WTC11 (cell line): ENCODE results near the gene OTUB1. TPM values are rescaled to one million over a fixed set of nuclear protein-coding genes. Genes with fewer than 3 reads are reported as not detected.

Experiments
- ATAC-seq: fragments of 200-7000 bp; cut with Tn5 transposase; 2 replicates; pipeline ENCODE4 v1.10.0; 2021; ENCODE audit warnings: mild to moderate bottlenecking, moderate library complexity
- CTCF ChIA-PET: fragments of 300-600 bp; sonication (Branson Sonifier 250); formaldehyde crosslinking; loops from one replicate; lab custom pipeline; 2021; ENCODE audit warnings: antibody characterized with exemption; lab: Charles Lee
- POLR2A ChIA-PET: fragments of 350-600 bp; sonication (Branson Sonifier 250); formaldehyde crosslinking; loops from one replicate; lab custom pipeline; 2021; ENCODE audit warnings: antibody characterized with exemption; lab: Charles Lee
- DNase-seq: peaks from one replicate; pipeline ENCODE4 v3.0.0; 2021; ENCODE audit warnings: low spot score
- H3K27ac Mint-ChIP-seq: 2 replicates; pipeline ENCODE4 v1.8.0; 2021; ENCODE audit warnings: mixed read lengths
- H3K27me3 Mint-ChIP-seq: 2 replicates; pipeline ENCODE4 v1.8.0; 2021; ENCODE audit warnings: low read depth, mild to moderate bottlenecking, moderate library complexity, mixed read lengths
- H3K36me3 Mint-ChIP-seq: 2 replicates; pipeline ENCODE4 v1.8.0; 2021; ENCODE audit warnings: mixed read lengths
- H3K4me1 Mint-ChIP-seq: 2 replicates; pipeline ENCODE4 v1.8.0; 2022; ENCODE audit warnings: mixed read lengths
- H3K4me3 Mint-ChIP-seq: 2 replicates; pipeline ENCODE4 v1.8.0; 2021; ENCODE audit warnings: mild to moderate bottlenecking, moderate library complexity, mixed read lengths
- H3K9me3 Mint-ChIP-seq: 2 replicates; pipeline ENCODE4 v1.8.0; 2021; ENCODE audit warnings: mixed read lengths
- EMX1 ChIP-seq: fragments of 250-450 bp; sonication (Bioruptor Pico); IDR thresholded peaks from 2 replicates; pipeline ENCODE4 v1.8.0; 2021; ENCODE audit warnings: mild to moderate bottlenecking
- FOXP1 ChIP-seq: sonication (generic); formaldehyde crosslinking; IDR thresholded peaks from 2 replicates; pipeline ENCODE4 v1.8.0; 2022; ENCODE audit warnings: missing genetic modification reagents, mild to moderate bottlenecking, moderate library complexity, borderline replicate concordance
- GRHL2 ChIP-seq: fragments of 250-450 bp; sonication (Bioruptor Pico); IDR thresholded peaks from 2 replicates; pipeline ENCODE4 v1.8.0; 2022; ENCODE audit warnings: mild to moderate bottlenecking, moderate library complexity; ENCODE audit not compliant: insufficient replicate concordance, severe bottlenecking
- NR1H2 ChIP-seq: sonication (generic); formaldehyde crosslinking; IDR thresholded peaks from 2 replicates; pipeline ENCODE4 v1.9.0; 2021; ENCODE audit warnings: mild to moderate bottlenecking, moderate library complexity, missing genetic modification reagents
- PREB ChIP-seq: sonication (generic); formaldehyde crosslinking; IDR thresholded peaks from 2 replicates; pipeline ENCODE4 v1.8.1; 2022; ENCODE audit warnings: mild to moderate bottlenecking, missing genetic modification reagents, moderate library complexity, borderline replicate concordance
- SMAD3 ChIP-seq: sonication (generic); formaldehyde crosslinking; IDR thresholded peaks from 2 replicates; pipeline ENCODE4 v1.8.0; 2022; ENCODE audit warnings: missing genetic modification reagents, mild to moderate bottlenecking, borderline replicate concordance
- ZBTB21 ChIP-seq: sonication (generic); formaldehyde crosslinking; IDR thresholded peaks from 2 replicates; pipeline ENCODE4 v1.8.1; 2023; ENCODE audit warnings: mild to moderate bottlenecking, missing genetic modification reagents, borderline replicate concordance
- ZNF263 ChIP-seq: sonication (generic); formaldehyde crosslinking; IDR thresholded peaks from 2 replicates; pipeline ENCODE4 v1.8.1; 2022; ENCODE audit warnings: low read depth, mild to moderate bottlenecking, moderate library complexity, missing genetic modification reagents
- ZNF317 ChIP-seq: sonication (generic); formaldehyde crosslinking; IDR thresholded peaks from 2 replicates; pipeline ENCODE4 v1.8.1; 2023; ENCODE audit warnings: low read depth, mild to moderate bottlenecking, moderate library complexity, missing genetic modification reagents, borderline replicate concordance
- ZNF416 ChIP-seq: fragments of 250-450 bp; sonication (Bioruptor Pico); IDR thresholded peaks from 2 replicates; pipeline ENCODE4 v1.9.0; 2021; ENCODE audit warnings: mild to moderate bottlenecking, inconsistent platforms
- ZNF512 ChIP-seq: sonication (generic); formaldehyde crosslinking; IDR thresholded peaks from 2 replicates; pipeline ENCODE4 v1.8.1; 2022; ENCODE audit warnings: missing genetic modification reagents, borderline replicate concordance
- total RNA-seq: library from RNA; stranded (reverse); gene quantifications from 3 replicates; pipeline ENCODE4 v1.2.3, GENCODE V29; 2021
- TF ChIP-seq, protein P1 (sequence below): fragments of 250-450 bp; sonication (Bioruptor Pico); IDR thresholded peaks from 2 replicates; pipeline ENCODE4 v1.8.0; 2021; ENCODE audit warnings: mild to moderate bottlenecking
- TF ChIP-seq, protein P2 (sequence below): sonication (generic); formaldehyde crosslinking; IDR thresholded peaks from 2 replicates; pipeline ENCODE4 v1.8.0; 2022; ENCODE audit warnings: mild to moderate bottlenecking, missing genetic modification reagents
- TF ChIP-seq, protein P3 (sequence below): sonication (generic); formaldehyde crosslinking; IDR thresholded peaks from 2 replicates; pipeline ENCODE4 v1.8.1; 2022; ENCODE audit warnings: low read depth, missing genetic modification reagents, borderline replicate concordance

The OTUB1 gene
- total RNA-seq, 1 experiment from 2014 or later: 112 TPM

GRCh38 chr11:64019106-64020037 lies 33.1 kb downstream of the OTUB1 start (continued):
- TF ChIP-seq, protein P1, sequence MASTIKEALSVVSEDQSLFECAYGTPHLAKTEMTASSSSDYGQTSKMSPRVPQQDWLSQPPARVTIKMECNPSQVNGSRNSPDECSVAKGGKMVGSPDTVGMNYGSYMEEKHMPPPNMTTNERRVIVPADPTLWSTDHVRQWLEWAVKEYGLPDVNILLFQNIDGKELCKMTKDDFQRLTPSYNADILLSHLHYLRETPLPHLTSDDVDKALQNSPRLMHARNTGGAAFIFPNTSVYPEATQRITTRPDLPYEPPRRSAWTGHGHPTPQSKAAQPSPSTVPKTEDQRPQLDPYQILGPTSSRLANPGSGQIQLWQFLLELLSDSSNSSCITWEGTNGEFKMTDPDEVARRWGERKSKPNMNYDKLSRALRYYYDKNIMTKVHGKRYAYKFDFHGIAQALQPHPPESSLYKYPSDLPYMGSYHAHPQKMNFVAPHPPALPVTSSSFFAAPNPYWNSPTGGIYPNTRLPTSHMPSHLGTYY (CRISPR knock-in tag): no peak
- no peak for TF ChIP-seq PREB (CRISPR knock-in tag)

GRCh38 chr11:64020976-64021756 lies 34.9 kb downstream of the OTUB1 start:
- ATAC-seq: no peak
- ChIA-PET CTCF (interaction anchor here (9.6 kb wide), 1 partner anchor 20 kb away, joined by 75 read pairs; no protein-coding TSS in a partner anchor), POLR2A (no interaction called here)
- H3K27me3 Mint-ChIP-seq: peaks cover 36% of the 10 kb centered on the region
- H3K36me3 Mint-ChIP-seq: no peaks in the 10 kb centered on the region
- TF ChIP-seq, protein P2, sequence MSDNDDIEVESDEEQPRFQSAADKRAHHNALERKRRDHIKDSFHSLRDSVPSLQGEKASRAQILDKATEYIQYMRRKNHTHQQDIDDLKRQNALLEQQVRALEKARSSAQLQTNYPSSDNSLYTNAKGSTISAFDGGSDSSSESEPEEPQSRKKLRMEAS: 0 out of 2 replicates have a peak, but pooled peaks have one; percentile 30
- TF ChIP-seq FOXP1 (CRISPR knock-in tag) (0 out of 2 replicates have a peak, but pooled peaks have one; percentile 31), ZBTB21 (CRISPR knock-in tag) (no peak)
- no peak overlapping the region for H3K4me3 Mint-ChIP-seq
- peaks cover 54% of the 10 kb centered on the region for H3K4me1 Mint-ChIP-seq
- no peaks in the 10 kb centered on the region for H3K9me3 Mint-ChIP-seq
- H3K27ac Mint-ChIP-seq: peak overlapping the region; percentile 89; the same call in 1 of the 2 replicates
- no peak for DNase-seq

DNA sequence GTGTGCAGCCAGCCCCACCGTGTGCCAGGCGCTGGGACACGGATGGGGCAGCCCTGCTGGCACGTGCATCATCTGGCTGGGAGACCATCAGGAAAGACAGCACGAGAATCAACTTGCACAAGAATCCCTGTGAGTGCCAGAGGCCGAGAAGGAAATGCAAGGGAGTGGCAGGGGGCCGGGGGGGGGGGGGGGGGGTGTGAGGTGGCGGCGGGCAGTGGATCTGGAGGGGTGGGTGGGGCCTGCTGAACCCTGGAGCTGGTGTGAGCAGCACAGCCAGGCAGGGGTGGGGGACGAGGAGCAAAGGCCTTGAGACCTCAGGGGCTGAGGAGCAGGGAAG lies 35.5 kb downstream of the OTUB1 start:
- peak; percentile 14 for ATAC-seq
- Mint-ChIP-seq H3K36me3 (no peaks in the 10 kb centered on the region), H3K4me3 (no peak overlapping the region)

GRCh38 chr11:64022125-64022784 lies 36.0 kb downstream of the OTUB1 start:
- Mint-ChIP-seq H3K9me3 (no peaks in the 10 kb centered on the region), H3K4me1 (peaks cover 65% of the 10 kb centered on the region), H3K27me3 (peaks cover 38% of the 10 kb centered on the region), H3K27ac (no peak overlapping the region), H3K36me3 (no peaks in the 10 kb centered on the region), H3K4me3 (no peak overlapping the region)
- DNase-seq: no peak
- ChIA-PET POLR2A (interaction anchor here (0.6 kb wide), 1 partner anchor 1096 kb away, joined by 3 read pairs; no protein-coding TSS in a partner anchor), CTCF (interaction anchor here (0.6 to 9.6 kb wide), 5 partner anchors 15 to 126 kb away, joined by 3 to 75 read pairs (median 5); no protein-coding TSS in a partner anchor)
- no peak for TF ChIP-seq ZNF317 (CRISPR knock-in tag)
- peak; percentile 72 for TF ChIP-seq ZNF263
- no peak for TF ChIP-seq GRHL2
- TF ChIP-seq, protein P2: no peak
- no peak for TF ChIP-seq NR1H2 (CRISPR knock-in tag)
- TF ChIP-seq ZNF416 (CRISPR knock-in tag): no peak
- TF ChIP-seq, protein P3, sequence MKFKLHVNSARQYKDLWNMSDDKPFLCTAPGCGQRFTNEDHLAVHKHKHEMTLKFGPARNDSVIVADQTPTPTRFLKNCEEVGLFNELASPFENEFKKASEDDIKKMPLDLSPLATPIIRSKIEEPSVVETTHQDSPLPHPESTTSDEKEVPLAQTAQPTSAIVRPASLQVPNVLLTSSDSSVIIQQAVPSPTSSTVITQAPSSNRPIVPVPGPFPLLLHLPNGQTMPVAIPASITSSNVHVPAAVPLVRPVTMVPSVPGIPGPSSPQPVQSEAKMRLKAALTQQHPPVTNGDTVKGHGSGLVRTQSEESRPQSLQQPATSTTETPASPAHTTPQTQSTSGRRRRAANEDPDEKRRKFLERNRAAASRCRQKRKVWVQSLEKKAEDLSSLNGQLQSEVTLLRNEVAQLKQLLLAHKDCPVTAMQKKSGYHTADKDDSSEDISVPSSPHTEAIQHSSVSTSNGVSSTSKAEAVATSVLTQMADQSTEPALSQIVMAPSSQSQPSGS (CRISPR knock-in tag): no peak
- no peak for TF ChIP-seq EMX1 (CRISPR knock-in tag)
- no peak for TF ChIP-seq ZNF512 (CRISPR knock-in tag)
- no peak for ATAC-seq

More for the DNA sequence above, 35.5 kb downstream of the OTUB1 start:
- TF ChIP-seq SMAD3 (CRISPR knock-in tag): no peak
- TF ChIP-seq, protein P2: peak; percentile 0; the same call in 1 of the 2 replicates
- TF ChIP-seq, all 79 proteins: peak for 1
- Mint-ChIP-seq H3K4me1 (peaks cover 60% of the 10 kb centered on the region), H3K9me3 (no peaks in the 10 kb centered on the region), H3K27ac (peak overlapping the region; percentile 89; the same call in 1 of the 2 replicates), H3K27me3 (peaks cover 38% of the 10 kb centered on the region)
- CTCF ChIA-PET: interaction anchor here (0.6 to 9.6 kb wide), 4 partner anchors 15 to 108 kb away, joined by 3 to 75 read pairs (median 6); no protein-coding TSS in a partner anchor
- DNase-seq: no peak
- POLR2A ChIA-PET: no interaction called here
